Lung (tissue), 12 donors: ENCODE measurements around the gene ORC2. TPM values are rescaled to one million over a fixed set of nuclear protein-coding genes. Genes with fewer than 3 reads are reported as not detected.

Experiments
- ATAC-seq: fragments of 200-7000 bp; cut with Tn5 transposase; one replicate; pipeline ENCODE4 v1.9.1; 2020; ENCODE audit warnings: moderate number of reproducible peaks; ENCODE audit not compliant: insufficient read depth, low FRiP score
- DNase-seq, 3 donors: peaks; one replicate each; pipeline ENCODE4 v3.0.0-alpha.2; 2013 to 2017
- H3K27ac ChIP-seq, 2 donors: one replicate each; pipeline ENCODE4 v1.5.1; 2013; ENCODE audit warnings: mild to moderate bottlenecking in 2 of 2, moderate library complexity in 2 of 2, control low read depth in 1 of 2, inconsistent platforms in 1 of 2, low read depth in 1 of 2, low read length in 1 of 2
- H3K27me3 ChIP-seq, 3 donors: one replicate each; pipeline ENCODE4 v1.5.1; 2013; ENCODE audit warnings: low read length in 2 of 3; ENCODE audit not compliant: control insufficient read depth in 3 of 3, insufficient read depth in 3 of 3
- H3K36me3 ChIP-seq, 4 donors: one replicate each; pipeline ENCODE4 v1.5.1; 2013; ENCODE audit warnings: low read length in 4 of 4, mild to moderate bottlenecking in 1 of 4, moderate library complexity in 1 of 4; ENCODE audit not compliant: control insufficient read depth in 4 of 4, insufficient read depth in 4 of 4
- H3K4me1 ChIP-seq, 5 donors: one replicate each; pipeline ENCODE4 v1.5.1; 2013; ENCODE audit warnings: low read length in 5 of 5, mild to moderate bottlenecking in 2 of 5, moderate library complexity in 1 of 5; ENCODE audit not compliant: control insufficient read depth in 5 of 5, insufficient read depth in 5 of 5
- H3K4me3 ChIP-seq: one replicate; pipeline ENCODE4 v1.5.1; 2013; ENCODE audit warnings: mild to moderate bottlenecking, control low read depth, moderate library complexity
- H3K9ac ChIP-seq, 2 donors: one replicate each; pipeline ENCODE4 v1.5.1; 2013; ENCODE audit warnings: low read length in 2 of 2, control low read depth in 1 of 2; ENCODE audit not compliant: insufficient read depth in 1 of 2
- H3K9me3 ChIP-seq, 4 donors: one replicate each; pipeline ENCODE4 v1.5.1; 2013; ENCODE audit warnings: low read length in 3 of 4, mild to moderate bottlenecking in 1 of 4, moderate library complexity in 1 of 4; ENCODE audit not compliant: control insufficient read depth in 4 of 4, insufficient read depth in 3 of 4
- CTCF ChIP-seq: IDR thresholded peaks from 2 replicates; pipeline ENCODE4 v1.5.1; 2012; ENCODE audit warnings: mild to moderate bottlenecking; ENCODE audit errors: control extremely low read depth, extremely low read depth
- WGBS, 2 donors: extraction: QIAGEN DNeasy Blood & Tissue Kit; methylation state at CpG; one replicate each; pipeline ENCODE4 v1.1.7; 2013; 5-methylcytosine and 5-hydroxymethylcytosine counted together
- polyA plus RNA-seq, 2 donors: library from polyadenylated mRNA; stranded (reverse); fragments of 200-250 nt; gene quantifications; one replicate each; pipeline ENCODE4 v1.2.1, GENCODE V29; 2013
- total RNA-seq, 2 donors: library from RNA; depleted of rRNA in 1 of 2; stranded (reverse); fragments of >200 nt in 1 of 2; gene quantifications; one replicate each; pipeline ENCODE4 v1.2.1, GENCODE V29; 2014 to 2021
- donor health status: control.
- donor health status: control.
- donor health status: Bipolar disorder and iron deficiency.
- donor health status: healthy.
- donor health status: DM: yes; HTN: yes; CAD: no.

The ORC2 gene
- total and polyA plus RNA-seq, 4 donors, result 6.0 to 34.8 (median 16.4) TPM

DNA sequence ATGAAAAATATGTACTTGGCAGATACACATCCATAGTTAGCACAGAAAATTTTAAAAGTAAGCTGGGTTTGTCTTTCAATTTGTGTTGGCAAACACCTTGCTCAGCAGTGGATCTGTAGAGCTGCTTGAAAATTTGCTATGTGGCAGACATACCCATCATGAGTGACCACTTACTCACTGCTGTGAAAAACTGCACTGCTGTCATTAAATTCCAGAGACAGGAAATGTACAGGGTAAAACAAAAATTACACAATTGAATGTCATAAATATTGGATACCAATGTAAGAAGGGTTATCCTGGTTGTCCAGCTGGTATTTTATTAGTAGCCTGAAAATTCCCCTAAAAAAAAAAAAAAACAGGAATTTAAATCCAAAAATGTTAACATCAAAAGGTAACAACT is 49.8 kb downstream of the ORC2 start:
- ATAC-seq, result no peak

DNA sequence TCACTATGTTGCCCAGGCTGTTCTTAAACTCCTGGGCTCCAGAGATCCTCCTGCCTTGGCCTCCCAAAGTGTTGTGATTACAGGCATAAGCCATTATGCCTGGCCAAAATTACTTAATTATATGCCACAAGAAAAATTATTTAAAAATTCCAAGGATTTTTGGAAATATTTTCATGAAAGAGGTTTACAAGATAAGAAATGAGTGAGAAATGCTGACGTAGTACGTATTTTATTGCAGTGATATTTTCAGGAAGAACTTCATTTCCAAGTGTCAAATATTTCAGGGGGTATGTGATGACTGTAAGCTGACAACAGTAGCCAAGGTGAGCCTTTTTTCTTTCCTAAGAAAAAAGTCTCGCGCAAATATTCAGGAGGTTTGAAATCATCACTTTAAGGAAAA is 53.5 kb downstream of the ORC2 start:
- 94 to 96% methylated on average over 4 of the region's 4 CpGs for WGBS, 2 donors
- no peak for ATAC-seq
- Histone ChIP-seq H3K36me3 (peaks cover 10 to 32% (median 18%) of the 10 kb centered on the region in 4 donors), H3K27ac (no peak overlapping the region), H3K4me3 (no peak overlapping the region), H3K4me1 (no peaks in the 10 kb centered on the region), H3K9ac (no peak overlapping the region), H3K9me3 (no peaks in the 10 kb centered on the region), H3K27me3 (no peaks in the 10 kb centered on the region)
- no peak for TF ChIP-seq CTCF
- no peak for DNase-seq

More for the DNA sequence above, 49.8 kb downstream of the ORC2 start:
- no peak for TF ChIP-seq CTCF
- Histone ChIP-seq H3K27me3 (no peaks in the 10 kb centered on the region), H3K9me3 (no peaks in the 10 kb centered on the region), H3K4me3 (no peak overlapping the region), H3K4me1 (no peaks in the 10 kb centered on the region), H3K9ac (no peak overlapping the region), H3K27ac (no peak overlapping the region), H3K36me3 (peaks cover 16 to 44% (median 25%) of the 10 kb centered on the region in 4 donors)
- DNase-seq, result no peak

- ATAC-seq (peak; percentile 76), DNase-seq (peak; percentile 69 to 76 (median 72))
- H3K4me3 ChIP-seq, result no peak overlapping the region
- no peaks in the 10 kb centered on the region for H3K27me3 ChIP-seq
- peaks cover 0 to 3% (median 0%) of the 10 kb centered on the region in 5 donors for H3K4me1 ChIP-seq
- TF ChIP-seq CTCF, result peak; percentile 68
- WGBS, 2 donors, result 53 to 56% methylated on average over 2 of the region's 2 CpGs
- peaks cover 3 to 22% (median 13%) of the 10 kb centered on the region in 4 donors for H3K36me3 ChIP-seq
- no peak overlapping the region for H3K27ac ChIP-seq
- H3K9ac ChIP-seq, result no peak overlapping the region
- no peaks in the 10 kb centered on the region for H3K9me3 ChIP-seq
These were observed 57.7 kb downstream of the ORC2 start for GRCh38 chr2:200905618-200906296.
